SK-N-SH (cell line): ENCODE results near the gene PPM1F. TPM values are rescaled to one million over a fixed set of nuclear protein-coding genes. Genes with fewer than 3 reads are reported as not detected.
A peak's percentile ranks its signal among the peaks of the same experiment; 100 is the strongest.

Source experiments
- CTCF ChIA-PET: fragments of 300-600, 350-600 bp; formaldehyde crosslinking; extraction: SDS; loops from one replicate; lab custom pipeline; 2021; lab: Yijun Ruan, JAX
- POLR2A ChIA-PET: fragments of 350-600 bp; sonication (Branson Sonifier 250); formaldehyde crosslinking; extraction: SDS; loops from one replicate; lab custom pipeline; 2020; ENCODE audit warnings: antibody characterized with exemption, inconsistent platforms; lab: Yijun Ruan, JAX
- DNase-seq: peaks from one replicate; pipeline ENCODE4 v3.0.0; 2012
- H2AFZ ChIP-seq: fragments of 200-600 bp; sonication (generic); 2 replicates; pipeline ENCODE4 v1.8.1; 2016; ENCODE audit warnings: antibody characterized with exemption, mild to moderate bottlenecking, low read depth
- H3F3A ChIP-seq: fragments of 200-600 bp; sonication (generic); replicated peaks from 2 replicates; pipeline ENCODE3; 2016; ENCODE audit warnings: antibody characterized with exemption, mild to moderate bottlenecking; ENCODE audit not compliant: insufficient read depth
- H3K27ac ChIP-seq, 2 experiments: fragments of 200-500 bp in 1 of 2; fragments of 200-600 bp in 1 of 2; sonication (Bioruptor generic) in 1 of 2; sonication (generic), shearing (Covaris generic) in 1 of 2; 2 replicates each; pipeline versions ENCODE4 v1.5.1 to v1.6.1; 2014 to 2016; ENCODE audit warnings: low read depth in 2 of 2, inconsistent platforms in 1 of 2, low read length in 1 of 2, mild to moderate bottlenecking in 1 of 2, mixed read lengths in 1 of 2
- H3K27me3 ChIP-seq: fragments of 200-600 bp; sonication (generic), shearing (Covaris generic); 2 replicates; pipeline ENCODE4 v1.6.1; 2016; ENCODE audit warnings: mixed run types; ENCODE audit not compliant: insufficient read depth
- H3K36me3 ChIP-seq, 2 experiments: fragments of 200-500 bp in 1 of 2; fragments of 200-600 bp in 1 of 2; sonication (Bioruptor generic) in 1 of 2; sonication (generic) in 1 of 2; replicated peaks in 1 of 2; 2 replicates each; pipeline versions ENCODE3 to v1.5.1; 2014 to 2016; ENCODE audit warnings: low read length in 1 of 2, mild to moderate bottlenecking in 1 of 2; ENCODE audit not compliant: insufficient read depth in 2 of 2, control insufficient read depth in 1 of 2
- H3K4me1 ChIP-seq, 2 experiments: fragments of 200-500 bp in 1 of 2; fragments of 200-600 bp in 1 of 2; sonication (Bioruptor generic) in 1 of 2; sonication (generic), shearing (Covaris generic) in 1 of 2; 2 replicates each; pipeline versions ENCODE4 v1.5.1 to v1.6.1; 2014 to 2016; ENCODE audit warnings: low read depth in 1 of 2, low read length in 1 of 2, mixed run types in 1 of 2; ENCODE audit not compliant: insufficient read depth in 2 of 2, control insufficient read depth in 1 of 2
- H3K4me2 ChIP-seq: fragments of 200-600 bp; sonication (generic), shearing (Covaris generic); 2 replicates; pipeline ENCODE4 v1.6.1; 2017; ENCODE audit warnings: mixed run types
- H3K4me3 ChIP-seq, 2 experiments: fragments of 200-500 bp in 1 of 2; fragments of 200-600 bp in 1 of 2; sonication (Bioruptor generic) in 1 of 2; sonication (generic), shearing (Covaris generic) in 1 of 2; 2 replicates each; pipeline versions ENCODE4 v1.5.1 to v1.8.1; 2014 to 2016; ENCODE audit warnings: low read depth in 2 of 2, inconsistent platforms in 1 of 2, low read length in 1 of 2, mild to moderate bottlenecking in 1 of 2, mixed read lengths in 1 of 2, moderate library complexity in 1 of 2
- H3K79me2 ChIP-seq: fragments of 200-600 bp; sonication (generic); 2 replicates; pipeline ENCODE4 v1.8.1; 2017; ENCODE audit warnings: mild to moderate bottlenecking; ENCODE audit not compliant: insufficient read depth
- H3K9ac ChIP-seq: fragments of 200-600 bp; sonication (generic); 2 replicates; pipeline ENCODE4 v1.6.1; 2017; ENCODE audit warnings: mixed run types
- H3K9me2 ChIP-seq: fragments of 200-600 bp; sonication (generic); 2 replicates; pipeline ENCODE4 v1.6.1; 2017; ENCODE audit warnings: mixed run types
- H3K9me3 ChIP-seq: fragments of 200-600 bp; sonication (generic); 2 replicates; pipeline ENCODE4 v1.6.1; 2017; ENCODE audit warnings: mixed run types, mild to moderate bottlenecking, moderate library complexity
- H4K20me1 ChIP-seq: fragments of 200-600 bp; sonication (generic); 2 replicates; pipeline ENCODE4 v1.6.1; 2017; ENCODE audit warnings: mild to moderate bottlenecking, mixed run types; ENCODE audit not compliant: insufficient read depth
- EP300 ChIP-seq, 2 experiments: IDR thresholded peaks; 2 replicates each; pipeline versions ENCODE4 v1.4.0 to v1.6.1; 2012; ENCODE audit warnings: borderline replicate concordance in 1 of 2, low read depth in 1 of 2, low read length in 1 of 2
- GABPA ChIP-seq: IDR thresholded peaks from 2 replicates; pipeline ENCODE4 v1.4.0; 2012; ENCODE audit warnings: low read depth, mild to moderate bottlenecking
- POLR2AphosphoS5 ChIP-seq: IDR thresholded peaks from 2 replicates; pipeline ENCODE4 v1.6.1; 2012; ENCODE audit warnings: low read depth, low read length
- RCOR1 ChIP-seq: fragments of 150-350 bp; IDR thresholded peaks from 2 replicates; pipeline ENCODE4 v1.6.1; 2017; ENCODE audit warnings: antibody characterized with exemption, low read length
- SIN3A ChIP-seq: IDR thresholded peaks from 2 replicates; pipeline ENCODE4 v1.6.1; 2012; ENCODE audit warnings: low read depth, mild to moderate bottlenecking, low read length, moderate library complexity, borderline replicate concordance
- SMC3 ChIP-seq: IDR thresholded peaks from 2 replicates; pipeline ENCODE4 v1.6.1; 2012; ENCODE audit warnings: low read depth, low read length, improper control_type of control experiment
- TAF1 ChIP-seq: IDR thresholded peaks from 2 replicates; pipeline ENCODE4 v1.6.1; 2012; ENCODE audit warnings: low read depth, mild to moderate bottlenecking, low read length, moderate library complexity, borderline replicate concordance
- TCF12 ChIP-seq: IDR thresholded peaks from 2 replicates; pipeline ENCODE4 v1.4.0; 2012
- TEAD4 ChIP-seq: IDR thresholded peaks from 2 replicates; pipeline ENCODE4 v1.4.0; 2012; ENCODE audit warnings: mild to moderate bottlenecking, borderline replicate concordance; ENCODE audit not compliant: insufficient read depth
- YY1 ChIP-seq: IDR thresholded peaks from 2 replicates; pipeline ENCODE4 v1.4.0; 2012; ENCODE audit warnings: low read depth, mild to moderate bottlenecking
- ZBTB33 ChIP-seq: IDR thresholded peaks from 2 replicates; pipeline ENCODE4 v1.4.0; 2012; ENCODE audit warnings: low read depth, borderline replicate concordance
- WGBS: methylation state at CpG from one replicate; pipeline ENCODE4 v1.1.6; 2017; ENCODE audit warnings: low lambda C conversion rate; 5-methylcytosine and 5-hydroxymethylcytosine counted together
- polyA plus RNA-seq, 3 experiments: library from polyadenylated mRNA; depleted of rRNA; stranded (reverse); fragments of >200 nt; gene quantifications; 2 replicates each; pipeline ENCODE4 v1.2.3, GENCODE V29; 2012
- TF ChIP-seq, protein P1 (sequence below): IDR thresholded peaks from 2 replicates; pipeline ENCODE4 v1.4.0; 2012; ENCODE audit warnings: low read depth, borderline replicate concordance
- TF ChIP-seq, protein P2 (sequence below): fragments of 150-350 bp; IDR thresholded peaks from 2 replicates; pipeline ENCODE4 v1.6.1; 2017; ENCODE audit warnings: antibody characterized with exemption, low read length, low read depth, borderline replicate concordance

Gene PPM1F
- polyA plus RNA-seq, 1 of the 3 experiments (the other 2 are of a cell fraction): 29.6 TPM

DNA sequence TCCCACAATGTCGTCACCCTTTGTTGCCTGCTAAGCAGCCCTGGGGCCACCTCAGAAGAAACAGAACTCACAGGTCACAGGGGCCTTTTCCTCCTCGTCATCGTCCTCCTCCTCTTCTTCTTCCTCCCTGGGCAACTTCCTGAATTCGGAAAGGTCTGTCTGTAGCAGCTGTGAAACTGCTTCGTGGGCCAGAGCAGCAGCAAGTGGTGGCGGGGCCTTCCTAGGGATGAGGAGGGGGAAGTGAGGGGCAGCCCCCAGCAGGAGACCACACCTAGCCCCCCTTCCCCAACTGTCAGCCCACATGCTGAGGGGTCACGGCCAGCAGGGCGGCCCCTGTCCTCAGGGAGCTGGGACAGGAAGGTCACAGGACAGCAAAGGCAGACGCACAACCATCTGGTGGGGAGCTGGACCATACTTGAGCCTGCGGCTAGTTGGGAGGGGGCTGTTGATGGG is 13.2 kb downstream of the PPM1F start:
- Histone ChIP-seq H3K4me2 (no peak overlapping the region), H3K27me3 (no peaks in the 10 kb centered on the region), H3F3A (peaks cover 33% of the 10 kb centered on the region), H3K9me2 (no peaks in the 10 kb centered on the region), H3K9me3 (no peaks in the 10 kb centered on the region), H3K4me1 (peaks cover 23 to 49% of the 10 kb centered on the region in 2 experiments; a peak in 3 of 4 replicates), H3K4me3 (no peak overlapping the region), H2AFZ (no peak overlapping the region), H3K79me2 (peaks cover 41% of the 10 kb centered on the region; the same call in 1 of the 2 replicates), H4K20me1 (no peaks in the 10 kb centered on the region), H3K27ac (0 out of 4 replicates have a peak overlapping the region, but pooled peaks of 1 of the 2 experiments have one; percentile 95), H3K9ac (no peak overlapping the region), H3K36me3 (peaks cover 13 to 14% of the 10 kb centered on the region in 2 experiments)
- CTCF ChIA-PET: interaction anchor here (0.6 to 8.6 kb wide), 28 partner anchors 11 to 293 kb away, joined by 3 to 173 read pairs (median 10); partner anchors contain the start of genes MAPK1, PPIL2, PPM1F and YPEL1
- DNase-seq: no peak
- POLR2A ChIA-PET: interaction anchor here (0.6 to 1.8 kb wide), 2 partner anchors 13 to 206 kb away, joined by 3 to 10 read pairs; partner anchors contain the start of gene PPM1F
- no peak for TF ChIP-seq TCF12
- WGBS: 94% methylated on average over 10 of the region's 10 CpGs

DNA sequence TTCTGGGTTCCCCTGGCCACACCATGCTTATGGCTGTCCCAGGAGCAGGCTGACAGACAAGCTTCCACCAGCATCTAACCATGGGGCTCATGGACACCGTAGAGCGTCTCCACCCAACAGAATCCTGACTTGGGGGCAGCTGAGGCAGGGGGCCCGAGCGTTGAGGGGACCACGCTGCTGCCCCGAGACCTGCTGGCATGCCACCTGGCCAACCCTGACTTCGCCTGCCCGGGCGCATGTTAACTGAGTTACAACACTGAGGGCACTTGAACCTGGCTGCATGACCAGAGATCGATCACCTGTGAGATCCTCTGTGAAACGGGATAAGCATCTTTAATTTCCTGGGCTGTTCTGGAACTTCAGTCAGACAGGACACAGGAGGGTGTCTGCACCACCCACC is 13.7 kb downstream of the PPM1F start:
- Histone ChIP-seq H3K9me2 (no peaks in the 10 kb centered on the region), H3K79me2 (peaks cover 45% of the 10 kb centered on the region; the same call in 1 of the 2 replicates), H2AFZ (0 out of 2 replicates have a peak overlapping the region, but pooled peaks have one; percentile 76), H3K9me3 (no peaks in the 10 kb centered on the region), H3K9ac (peak overlapping the region; percentile 12; the same call in 1 of the 2 replicates), H3K36me3 (peaks cover 13% of the 10 kb centered on the region in 2 experiments), H3K27ac (peak overlapping the region; percentile 89 to 95; a peak in 3 of 4 replicates), H3K4me3 (peak overlapping the region; percentile 51 to 52; a peak in 1 of 4 replicates), H4K20me1 (no peaks in the 10 kb centered on the region), H3K4me2 (peak overlapping the region; percentile 84), H3F3A (peaks cover 33% of the 10 kb centered on the region), H3K27me3 (no peaks in the 10 kb centered on the region), H3K4me1 (peaks cover 23 to 45% of the 10 kb centered on the region in 2 experiments; a peak in 3 of 4 replicates)
- CTCF ChIA-PET: interaction anchor here (0.7 to 8.6 kb wide), 47 partner anchors 11 to 305 kb away, joined by 3 to 173 read pairs (median 6); partner anchors contain the start of genes MAPK1, PPIL2, PPM1F and YPEL1
- 72% methylated on average over 7 of the region's 11 CpGs for WGBS
- TF ChIP-seq GABPA (no peak), SMC3 (no peak), TAF1 (no peak), RCOR1 (no peak)
- POLR2A ChIA-PET: interaction anchor here (0.6 to 1.8 kb wide), 3 partner anchors 14 to 205 kb away, joined by 3 to 10 read pairs (median 8); partner anchors contain the start of genes PPM1F and YPEL1
- no peak for DNase-seq

DNA sequence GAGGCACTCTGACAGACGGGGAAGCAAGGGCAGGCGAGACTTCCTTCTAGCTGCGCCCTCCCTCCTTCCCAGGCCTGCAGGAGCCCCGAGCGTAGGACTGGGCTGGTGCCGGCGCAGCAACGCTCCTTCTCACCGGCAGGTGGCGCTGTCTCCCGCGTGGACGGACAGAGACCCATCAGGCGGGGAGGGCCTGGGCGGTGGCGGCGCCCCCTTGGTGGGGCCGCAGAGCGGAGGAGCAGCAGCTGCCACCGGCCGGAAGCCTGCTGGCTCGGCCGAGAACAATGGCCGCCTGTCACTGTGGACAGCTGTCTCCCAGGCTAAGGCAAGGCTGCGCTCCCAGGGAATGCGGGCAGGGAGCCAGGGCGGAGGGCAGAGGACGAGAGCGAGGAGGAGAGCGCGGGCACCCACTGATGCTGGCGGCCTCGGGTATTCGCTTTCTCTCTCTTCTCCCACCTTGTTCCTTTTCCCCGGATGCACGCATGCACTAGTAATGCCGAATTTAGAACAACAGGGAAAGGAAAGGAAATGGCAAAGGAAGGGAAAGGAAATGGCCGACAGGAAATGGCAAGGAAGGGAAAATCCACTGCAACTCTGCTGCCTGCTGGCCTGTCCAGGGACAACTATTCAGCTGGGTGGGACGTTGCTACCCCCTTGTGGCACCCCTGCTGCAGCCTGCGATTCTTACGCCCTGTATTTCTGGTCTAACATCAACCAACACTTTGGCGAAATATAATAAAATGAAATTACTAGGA is 14.4 kb downstream of the PPM1F start:
- Histone ChIP-seq H3K4me2 (peak overlapping the region; percentile 84), H4K20me1 (no peaks in the 10 kb centered on the region), H3K9me2 (no peaks in the 10 kb centered on the region), H3K4me3 (peak overlapping the region; percentile 51 to 52), H3K79me2 (peaks cover 45% of the 10 kb centered on the region; the same call in 1 of the 2 replicates), H3K27ac (peak overlapping the region; percentile 89 to 95), H3K27me3 (no peaks in the 10 kb centered on the region), H3F3A (peaks cover 31% of the 10 kb centered on the region), H3K36me3 (peaks cover 18 to 19% of the 10 kb centered on the region in 2 experiments), H3K4me1 (peaks cover 23 to 39% of the 10 kb centered on the region in 2 experiments; a peak in 3 of 4 replicates), H2AFZ (peak overlapping the region; percentile 76), H3K9ac (peak overlapping the region; percentile 68), H3K9me3 (no peaks in the 10 kb centered on the region)
- 4% methylated on average over 18 of the region's 42 CpGs for WGBS
- DNase-seq: peak; percentile 96
- CTCF ChIA-PET: interaction anchor here (0.6 to 8.6 kb wide), 73 partner anchors 12 to 310 kb away, joined by 3 to 173 read pairs (median 5); partner anchors contain the start of genes MAPK1, PPIL2, PPM1F and TOP3B
- POLR2A ChIA-PET: interaction anchor here (0.6 to 1.8 kb wide), 4 partner anchors 14 to 284 kb away, joined by 3 to 10 read pairs (median 6); partner anchors contain the start of genes PPM1F, TOP3B and YPEL1
- TF ChIP-seq, protein P1, sequence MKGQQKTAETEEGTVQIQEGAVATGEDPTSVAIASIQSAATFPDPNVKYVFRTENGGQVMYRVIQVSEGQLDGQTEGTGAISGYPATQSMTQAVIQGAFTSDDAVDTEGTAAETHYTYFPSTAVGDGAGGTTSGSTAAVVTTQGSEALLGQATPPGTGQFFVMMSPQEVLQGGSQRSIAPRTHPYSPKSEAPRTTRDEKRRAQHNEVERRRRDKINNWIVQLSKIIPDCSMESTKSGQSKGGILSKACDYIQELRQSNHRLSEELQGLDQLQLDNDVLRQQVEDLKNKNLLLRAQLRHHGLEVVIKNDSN: no peak
- TF ChIP-seq ZBTB33: no peak
- no peak for TF ChIP-seq TCF12
- TF ChIP-seq, protein P2, sequence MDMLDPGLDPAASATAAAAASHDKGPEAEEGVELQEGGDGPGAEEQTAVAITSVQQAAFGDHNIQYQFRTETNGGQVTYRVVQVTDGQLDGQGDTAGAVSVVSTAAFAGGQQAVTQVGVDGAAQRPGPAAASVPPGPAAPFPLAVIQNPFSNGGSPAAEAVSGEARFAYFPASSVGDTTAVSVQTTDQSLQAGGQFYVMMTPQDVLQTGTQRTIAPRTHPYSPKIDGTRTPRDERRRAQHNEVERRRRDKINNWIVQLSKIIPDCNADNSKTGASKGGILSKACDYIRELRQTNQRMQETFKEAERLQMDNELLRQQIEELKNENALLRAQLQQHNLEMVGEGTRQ: no peak
- no peak for TF ChIP-seq EP300 (IDR thresholded peaks at IDR 0.05; ENCODE audit: borderline replicate concordance in 1 of 2, low read depth in 1 of 2, low read length in 1 of 2)
- TF ChIP-seq TAF1: no peak
- TF ChIP-seq SIN3A: peak; percentile 55; the same call in 1 of the 2 replicates
- peak; percentile 62 for TF ChIP-seq POLR2AphosphoS5
- no peak for TF ChIP-seq TEAD4
- TF ChIP-seq YY1: peak; percentile 83
